ENCODE data around the gene WNT11.

Gene WNT11

GRCh38 chr11:76164861-76165751 lies 41.2 kb downstream of the WNT11 start:
- TF ChIP-seq, protein P1, sequence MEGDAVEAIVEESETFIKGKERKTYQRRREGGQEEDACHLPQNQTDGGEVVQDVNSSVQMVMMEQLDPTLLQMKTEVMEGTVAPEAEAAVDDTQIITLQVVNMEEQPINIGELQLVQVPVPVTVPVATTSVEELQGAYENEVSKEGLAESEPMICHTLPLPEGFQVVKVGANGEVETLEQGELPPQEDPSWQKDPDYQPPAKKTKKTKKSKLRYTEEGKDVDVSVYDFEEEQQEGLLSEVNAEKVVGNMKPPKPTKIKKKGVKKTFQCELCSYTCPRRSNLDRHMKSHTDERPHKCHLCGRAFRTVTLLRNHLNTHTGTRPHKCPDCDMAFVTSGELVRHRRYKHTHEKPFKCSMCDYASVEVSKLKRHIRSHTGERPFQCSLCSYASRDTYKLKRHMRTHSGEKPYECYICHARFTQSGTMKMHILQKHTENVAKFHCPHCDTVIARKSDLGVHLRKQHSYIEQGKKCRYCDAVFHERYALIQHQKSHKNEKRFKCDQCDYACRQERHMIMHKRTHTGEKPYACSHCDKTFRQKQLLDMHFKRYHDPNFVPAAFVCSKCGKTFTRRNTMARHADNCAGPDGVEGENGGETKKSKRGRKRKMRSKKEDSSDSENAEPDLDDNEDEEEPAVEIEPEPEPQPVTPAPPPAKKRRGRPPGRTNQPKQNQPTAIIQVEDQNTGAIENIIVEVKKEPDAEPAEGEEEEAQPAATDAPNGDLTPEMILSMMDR (IDR thresholded peaks at IDR 0.05; ENCODE audit: insufficient read depth, low read depth, low read length, missing control alignments), result no peak
- no peak for DNase-seq (ENCODE audit: low read depth)
- no peak overlapping the region for H3K4me3 ChIP-seq (ENCODE audit: low read length)

DNA sequence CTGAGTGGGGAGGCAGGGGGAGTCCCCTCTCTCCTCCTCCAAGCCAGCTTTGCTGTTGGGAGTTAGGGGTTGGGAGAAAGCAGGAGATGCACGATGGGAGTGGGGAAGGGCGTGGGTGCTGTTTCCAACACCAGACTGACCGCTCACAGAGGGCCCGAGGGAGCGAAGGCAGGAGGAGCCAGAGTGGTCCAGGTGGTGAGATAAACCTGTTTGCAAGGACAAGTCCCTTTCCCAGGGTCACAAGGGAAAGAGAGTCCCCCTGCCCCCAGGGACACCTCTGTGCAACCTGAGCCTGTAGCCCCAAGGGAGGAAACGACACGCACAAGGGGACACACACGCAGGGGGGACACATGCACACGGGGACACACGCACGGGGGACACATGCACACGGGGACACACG lies 42.2 kb downstream of the WNT11 start:
- TF ChIP-seq, protein P1 (IDR thresholded peaks at IDR 0.05; ENCODE audit: insufficient read depth, low read depth, low read length, missing control alignments), result no peak
- DNase-seq (ENCODE audit: low read depth), result no peak
- H3K4me3 ChIP-seq (ENCODE audit: low read length), result no peak overlapping the region

GRCh38 chr11:76163289-76163880 lies 42.9 kb downstream of the WNT11 start:
- TF ChIP-seq, protein P1 (IDR thresholded peaks at IDR 0.05; ENCODE audit: insufficient read depth, low read depth, low read length, missing control alignments), result no peak
- no peak for DNase-seq (ENCODE audit: low read depth)
- no peak overlapping the region for H3K4me3 ChIP-seq (ENCODE audit: low read length)

GRCh38 chr11:76162336-76163288 lies 43.7 kb downstream of the WNT11 start:
- no peak overlapping the region for H3K4me3 ChIP-seq (ENCODE audit: low read length)
- TF ChIP-seq, protein P1 (IDR thresholded peaks at IDR 0.05; ENCODE audit: insufficient read depth, low read depth, low read length, missing control alignments), result no peak
- no peak for DNase-seq (ENCODE audit: low read depth)

GRCh38 chr11:76161261-76161961 lies 44.9 kb downstream of the WNT11 start:
- TF ChIP-seq, protein P1 (IDR thresholded peaks at IDR 0.05; ENCODE audit: insufficient read depth, low read depth, low read length, missing control alignments), result no peak
- no peak overlapping the region for H3K4me3 ChIP-seq (ENCODE audit: low read length)
- DNase-seq (ENCODE audit: low read depth), result no peak

GRCh38 chr11:76160856-76161255 lies 45.4 kb downstream of the WNT11 start:
- TF ChIP-seq, protein P1 (IDR thresholded peaks at IDR 0.05; ENCODE audit: insufficient read depth, low read depth, low read length, missing control alignments), result no peak
- H3K4me3 ChIP-seq (ENCODE audit: low read length), result no peak overlapping the region
- no peak for DNase-seq (ENCODE audit: low read depth)

Measured in epithelial cell of esophagus (primary cell).